GM23338 (cell line): Measurements from ENCODE around the gene ST6GALNAC6. TPM values are rescaled to one million over a fixed set of nuclear protein-coding genes. Genes with fewer than 3 reads are reported as not detected.
A peak's percentile ranks its signal among the peaks of the same experiment; 100 is the strongest.

ENCODE experiments used
- ATAC-seq: fragments of 200-7000 bp; cut with Tn5 transposase; 3 replicates; pipeline ENCODE4 v1.9.1; 2020
- DNase-seq: peaks from one replicate; pipeline ENCODE4 v3.0.0-alpha.2; 2015; ENCODE audit warnings: low spot score
- H2AFZ ChIP-seq: fragments of 200-600 bp; sonication (generic); 2 replicates; pipeline ENCODE4 v1.8.0; 2016; ENCODE audit warnings: antibody characterized with exemption, mild to moderate bottlenecking, moderate library complexity
- H3F3A ChIP-seq: fragments of 200-600 bp; sonication (generic); replicated peaks from 2 replicates; pipeline ENCODE4 v1.8.0; 2017; ENCODE audit warnings: antibody characterized with exemption, mixed run types, low read depth
- H3K27ac ChIP-seq: fragments of 200-600 bp; sonication (generic); 2 replicates; pipeline ENCODE4 v1.6.1; 2016; ENCODE audit warnings: low read depth
- H3K27me3 ChIP-seq: fragments of 200-600 bp; sonication (generic); 2 replicates; pipeline ENCODE4 v1.8.0; 2016; ENCODE audit warnings: mild to moderate bottlenecking, mixed run types, moderate library complexity; ENCODE audit not compliant: insufficient read depth
- H3K36me3 ChIP-seq: fragments of 200-600 bp; sonication (generic); 2 replicates; pipeline ENCODE4 v1.8.0; 2016; ENCODE audit warnings: mild to moderate bottlenecking; ENCODE audit not compliant: insufficient read depth
- H3K4me1 ChIP-seq: fragments of 200-600 bp; sonication (generic); 2 replicates; pipeline ENCODE4 v1.8.0; 2016; ENCODE audit warnings: mild to moderate bottlenecking, moderate library complexity; ENCODE audit not compliant: insufficient read depth
- H3K4me2 ChIP-seq: fragments of 200-600 bp; sonication (generic); 2 replicates; pipeline ENCODE4 v1.7.1; 2017; ENCODE audit warnings: mixed run types
- H3K4me3 ChIP-seq: fragments of 200-600 bp; sonication (generic); 2 replicates; pipeline ENCODE4 v1.6.1; 2016; ENCODE audit warnings: mixed run types
- H3K79me2 ChIP-seq: fragments of 200-600 bp; sonication (generic); replicated peaks from 2 replicates; pipeline ENCODE4 v1.8.0; 2017; ENCODE audit warnings: mild to moderate bottlenecking; ENCODE audit not compliant: insufficient read depth
- H3K9me2 ChIP-seq: fragments of 200-600 bp; sonication (generic); 2 replicates; pipeline ENCODE4 v1.8.0; 2017; ENCODE audit not compliant: insufficient read depth
- H4K20me1 ChIP-seq: fragments of 200-600 bp; sonication (generic); replicated peaks from 2 replicates; pipeline ENCODE4 v1.8.0; 2017; ENCODE audit warnings: mild to moderate bottlenecking; ENCODE audit not compliant: insufficient read depth
- H3K27ac Mint-ChIP-seq: 2 replicates; pipeline ENCODE4 v1.8.0; 2020; ENCODE audit warnings: inconsistent platforms, mild to moderate bottlenecking, moderate library complexity, mixed read lengths
- H3K27me3 Mint-ChIP-seq: 3 replicates; pipeline ENCODE4 v1.8.0; 2022; ENCODE audit warnings: low read depth, mild to moderate bottlenecking, moderate library complexity, mixed read lengths, inconsistent platforms; ENCODE audit not compliant: insufficient read depth, poor library complexity
- H3K36me3 Mint-ChIP-seq: 3 replicates; pipeline ENCODE4 v1.8.0; 2021; ENCODE audit warnings: low read depth, mild to moderate bottlenecking, inconsistent platforms, moderate library complexity, mixed read lengths
- H3K4me1 Mint-ChIP-seq: 3 replicates; pipeline ENCODE4 v1.8.0; 2020; ENCODE audit warnings: mild to moderate bottlenecking, inconsistent platforms, mixed read lengths
- H3K4me3 Mint-ChIP-seq: 3 replicates; pipeline ENCODE4 v1.8.0; 2021; ENCODE audit warnings: moderate library complexity, mild to moderate bottlenecking, inconsistent platforms, mixed read lengths
- H3K9me3 Mint-ChIP-seq: 3 replicates; pipeline ENCODE4 v1.8.0; 2020; ENCODE audit warnings: moderate library complexity, mild to moderate bottlenecking, inconsistent platforms, mixed read lengths
- CREB1 ChIP-seq: fragments of 250-450 bp; sonication (Bioruptor Pico); IDR thresholded peaks from 2 replicates; pipeline ENCODE4 v1.5.0; 2020; ENCODE audit warnings: low read depth, mild to moderate bottlenecking, moderate library complexity
- CTCF ChIP-seq, 2 experiments: fragments of 200-600 bp in 1 of 2; sonication (generic) in 1 of 2; conservative IDR thresholded peaks; 2 replicates each; pipeline versions ENCODE4 v1.5.1 to v1.6.1; 2016 to 2017; ENCODE audit warnings: antibody characterized with exemption in 2 of 2, low read depth in 2 of 2, mild to moderate bottlenecking in 2 of 2, moderate library complexity in 1 of 2
- ETS1 ChIP-seq: IDR thresholded peaks from 2 replicates; pipeline ENCODE4 v1.6.1; 2016; ENCODE audit warnings: antibody characterized with exemption
- EZH2 ChIP-seq: fragments of 200-600 bp; sonication (generic); IDR thresholded peaks from one replicate; pipeline ENCODE4 v1.8.0; 2017; ENCODE audit warnings: antibody characterized with exemption, mild to moderate bottlenecking, low read depth; ENCODE audit not compliant: unreplicated experiment
- EZH2phosphoT487 ChIP-seq: fragments of 200-600 bp; sonication (generic); IDR thresholded peaks from one replicate; pipeline ENCODE4 v1.8.1; 2018; ENCODE audit warnings: antibody characterized with exemption; ENCODE audit not compliant: unreplicated experiment
- JUNB ChIP-seq: IDR thresholded peaks from one replicate; pipeline ENCODE4 v1.6.1; 2016; ENCODE audit warnings: antibody characterized with exemption; ENCODE audit not compliant: unreplicated experiment
- NANOG ChIP-seq: IDR thresholded peaks from 2 replicates; pipeline ENCODE4 v1.6.1; 2016; ENCODE audit warnings: antibody characterized with exemption, borderline replicate concordance
- POLR2AphosphoS5 ChIP-seq: IDR thresholded peaks from 2 replicates; pipeline ENCODE4 v1.6.1; 2016; ENCODE audit warnings: antibody characterized with exemption, low read depth
- REST ChIP-seq: IDR thresholded peaks from one replicate; pipeline ENCODE4 v1.6.1; 2018; ENCODE audit warnings: antibody characterized with exemption; ENCODE audit not compliant: unreplicated experiment
- STAT1 ChIP-seq: IDR thresholded peaks from one replicate; pipeline ENCODE4 v1.6.1; 2016; ENCODE audit warnings: antibody characterized with exemption; ENCODE audit not compliant: unreplicated experiment
- ZNF114 ChIP-seq: fragments of 250-450 bp; sonication (Bioruptor Pico); IDR thresholded peaks from 2 replicates; pipeline ENCODE4 v1.5.0; 2020; ENCODE audit warnings: mild to moderate bottlenecking, moderate library complexity
- ZNF331 ChIP-seq: fragments of 250-450 bp; sonication (Bioruptor Pico); IDR thresholded peaks from 2 replicates; pipeline ENCODE4 v1.5.0; 2020; ENCODE audit warnings: low read depth, mild to moderate bottlenecking, moderate library complexity
- ZNF462 ChIP-seq: fragments of 250-450 bp; sonication (Bioruptor Pico); IDR thresholded peaks from 2 replicates; pipeline ENCODE4 v1.5.0; 2020; ENCODE audit warnings: mild to moderate bottlenecking, moderate library complexity
- polyA plus RNA-seq: library from polyadenylated mRNA; unstranded; fragments of >200 nt; fragmentation: Nextera tagmentation; extraction: Ambion mirVana; gene quantifications from 2 replicates; pipeline ENCODE4 v1.2.1, GENCODE V29; 2016
- total RNA-seq: library from RNA; depleted of rRNA; stranded (reverse); fragments of >200 nt; shearing (Covaris generic); gene quantifications from 2 replicates; pipeline ENCODE4 v1.2.3, GENCODE V29; 2014

The ST6GALNAC6 gene
- total and polyA plus RNA-seq, 2 experiments from 2014 or later = 20.7 to 39.2 TPM

GRCh38 chr9:127915801-127916719 is 16.7 kb upstream of the ST6GALNAC6 start:
- H3K9me2 ChIP-seq = no peaks in the 10 kb centered on the region
- DNase-seq (no peak), ATAC-seq (peak; percentile 9)
- peaks cover 4% of the 10 kb centered on the region for H4K20me1 ChIP-seq
- H3K4me2 ChIP-seq = peak overlapping the region; percentile 95
- no peak for TF ChIP-seq NANOG
- no peak for TF ChIP-seq STAT1
- no peak for TF ChIP-seq EZH2
- no peak for TF ChIP-seq CREB1
- no peak for TF ChIP-seq ZNF331 (CRISPR knock-in tag)
- no peak for TF ChIP-seq POLR2AphosphoS5
- TF ChIP-seq JUNB = no peak
- TF ChIP-seq EZH2phosphoT487 = no peak
- TF ChIP-seq CTCF (conservative IDR thresholded peaks at IDR 0.05; ENCODE audit: low read depth in 2 of 2) = no peak
- no peak for TF ChIP-seq ZNF114 (CRISPR knock-in tag)
- TF ChIP-seq REST = no peak
- no peak for TF ChIP-seq ETS1
- no peak for TF ChIP-seq ZNF462 (CRISPR knock-in tag)
- no peaks in the 10 kb centered on the region for H3K79me2 ChIP-seq
- Mint-ChIP-seq H3K4me1 (peaks cover 19% of the 10 kb centered on the region), H3K27me3 (peaks cover 14% of the 10 kb centered on the region), H3K9me3 (no peaks in the 10 kb centered on the region), H3K27ac (no peak overlapping the region), H3K36me3 (peaks cover 13% of the 10 kb centered on the region; the same call in 2 of the 3 replicates), H3K4me3 (peak overlapping the region; percentile 78)
- no peak overlapping the region for H3K27ac ChIP-seq
- peak overlapping the region; percentile 92 for H2AFZ ChIP-seq
- H3K36me3 ChIP-seq = no peaks in the 10 kb centered on the region
- H3K27me3 ChIP-seq = 0 out of 2 replicates have a peak, but pooled peaks cover 7% of the 10 kb centered on the region
- H3K4me3 ChIP-seq = peak overlapping the region; percentile 81
- peaks cover 15% of the 10 kb centered on the region; the same call in 1 of the 2 replicates for H3F3A ChIP-seq
- H3K4me1 ChIP-seq = peaks cover 8% of the 10 kb centered on the region; the same call in 1 of the 2 replicates
